A172 (cell line): ENCODE results near the gene DMD. TPM values are rescaled to one million over a fixed set of nuclear protein-coding genes. Genes with fewer than 3 reads are reported as not detected.
"Not testable (repeated sequence)": the region's sequence is repeated elsewhere in the genome, so short reads cannot be mapped to it uniquely, and the experiment has no call there.

Source experiments
- DNase-seq: peaks from one replicate; pipeline ENCODE4 v3.0.0-alpha.2; 2015; ENCODE audit warnings: low spot score
- total RNA-seq: library from RNA; depleted of rRNA; stranded (reverse); fragments of >200 nt; shearing (Covaris generic); gene quantifications from 2 replicates; pipeline ENCODE4 v1.2.3, GENCODE V29; 2014

Gene DMD
- total RNA-seq, 1 experiment from 2014 or later: 17.6 TPM

GRCh38 chrX:33156152-33156726 lies 55.1 kb downstream of the DMD start:
- DNase-seq: no peak

- DNase-seq: no peak
Measured at GRCh38 chrX:33149580-33149979, 61.8 kb downstream of the DMD start.

- no peak for DNase-seq
Measured at GRCh38 chrX:33149085-33149484, 62.3 kb downstream of the DMD start.

GRCh38 chrX:33142331-33142730 lies 69.0 kb downstream of the DMD start:
- DNase-seq: no peak

- peak; percentile 1 for DNase-seq
Measured at GRCh38 chrX:33138677-33139249, 72.6 kb downstream of the DMD start.

GRCh38 chrX:33134164-33134563 lies 77.2 kb downstream of the DMD start:
- no peak for DNase-seq

GRCh38 chrX:33133320-33133719 lies 78.0 kb downstream of the DMD start:
- DNase-seq: no peak

- DNase-seq: no peak
Measured at GRCh38 chrX:33132569-33132968, 78.8 kb downstream of the DMD start.

GRCh38 chrX:33129607-33130006 lies 81.7 kb downstream of the DMD start:
- no peak for DNase-seq

- DNase-seq: no peak
Measured at GRCh38 chrX:33128048-33128805, 83.1 kb downstream of the DMD start.

- DNase-seq: no peak
Measured at GRCh38 chrX:33126469-33126868, 84.9 kb downstream of the DMD start.

GRCh38 chrX:33109858-33110257 lies 101.5 kb downstream of the DMD start:
- no peak for DNase-seq

GRCh38 chrX:33106737-33107136 lies 104.6 kb downstream of the DMD start:
- DNase-seq: no peak

- no peak for DNase-seq
Measured at GRCh38 chrX:33095079-33095478, 116.3 kb downstream of the DMD start.

GRCh38 chrX:33087411-33087810 lies 123.9 kb downstream of the DMD start:
- no peak for DNase-seq

- DNase-seq: no peak
Measured at GRCh38 chrX:33086886-33087285, 124.5 kb downstream of the DMD start.

GRCh38 chrX:33082371-33082770 lies 129.0 kb downstream of the DMD start:
- no peak for DNase-seq

GRCh38 chrX:33078273-33078672 lies 133.1 kb downstream of the DMD start:
- DNase-seq: no peak

- DNase-seq: not testable (repeated sequence)
Measured at GRCh38 chrX:33073660-33074059, 137.7 kb downstream of the DMD start.

- no peak for DNase-seq
Measured at GRCh38 chrX:33065415-33065814, 145.9 kb downstream of the DMD start.

- DNase-seq: no peak
Measured at GRCh38 chrX:33062041-33062440, 149.3 kb downstream of the DMD start.

- DNase-seq: no peak
Measured at GRCh38 chrX:33053001-33053400, 158.3 kb downstream of the DMD start.

- DNase-seq: no peak
Measured at GRCh38 chrX:33045882-33046281, 165.5 kb downstream of the DMD start.
